IPS-20b (cell line): ENCODE results near the gene FYN.

Source experiments
- H3K27ac ChIP-seq: one replicate; pipeline ENCODE4 v1.5.1; 2013; ENCODE audit warnings: low read length
- H3K27me3 ChIP-seq: 2 replicates; pipeline ENCODE4 v1.6.1; 2013; ENCODE audit warnings: mild to moderate bottlenecking, low read length, inconsistent platforms; ENCODE audit not compliant: insufficient read depth
- H3K36me3 ChIP-seq: 2 replicates; pipeline ENCODE4 v1.6.1; 2013; ENCODE audit warnings: low read depth, mild to moderate bottlenecking, inconsistent platforms, low read length, moderate library complexity; ENCODE audit not compliant: insufficient read depth
- H3K4me1 ChIP-seq: 2 replicates; pipeline ENCODE4 v1.6.1; 2013; ENCODE audit warnings: mild to moderate bottlenecking, control low read depth, inconsistent platforms, low read length, moderate library complexity; ENCODE audit not compliant: insufficient read depth
- H3K4me3 ChIP-seq: 2 replicates; pipeline ENCODE4 v1.5.1; 2013; ENCODE audit warnings: mild to moderate bottlenecking, low read length, inconsistent platforms
- H3K9ac ChIP-seq: 2 replicates; pipeline ENCODE4 v1.6.1; 2013; ENCODE audit warnings: low read depth, mild to moderate bottlenecking, inconsistent platforms, low read length, moderate library complexity
- H3K9me3 ChIP-seq: 2 replicates; pipeline ENCODE4 v1.6.1; 2013; ENCODE audit warnings: mild to moderate bottlenecking, low read depth, low read length, inconsistent platforms; ENCODE audit not compliant: insufficient read depth

Gene FYN

DNA sequence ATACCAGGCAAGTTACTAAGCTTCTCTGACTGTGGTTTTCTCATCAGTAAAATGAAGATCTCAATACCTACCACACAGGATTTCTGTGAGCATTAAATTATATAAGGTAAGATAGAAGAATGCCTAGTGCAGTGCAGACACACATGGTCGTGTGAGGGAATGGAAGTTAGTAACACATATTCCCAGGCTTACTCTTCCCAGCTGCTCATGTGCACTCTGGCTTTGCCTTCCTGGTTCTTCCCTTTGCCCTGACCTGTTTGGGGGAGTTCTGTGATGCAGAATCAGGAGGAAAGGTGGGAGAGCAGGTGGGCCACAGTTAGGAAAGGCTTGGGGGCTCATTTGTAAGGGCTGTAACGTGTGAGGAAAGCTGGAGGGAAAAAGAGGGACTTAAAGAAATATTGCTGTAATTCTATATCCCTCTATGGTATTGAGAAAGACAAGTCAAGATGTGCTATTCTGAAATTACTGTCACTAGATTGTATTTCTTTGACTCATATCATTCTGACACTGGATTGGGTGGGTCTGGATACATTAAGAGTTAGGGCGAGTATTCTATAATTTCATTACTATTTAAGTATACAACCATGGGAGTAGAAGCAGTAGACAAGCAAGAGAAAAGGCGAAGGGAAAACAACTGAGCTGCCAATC is 47.7 kb downstream of the FYN start:
- H3K27me3 ChIP-seq = no peaks in the 10 kb centered on the region
- H3K27ac ChIP-seq = no peak overlapping the region
- no peaks in the 10 kb centered on the region for H3K4me1 ChIP-seq
- no peaks in the 10 kb centered on the region; the same call in 1 of the 2 replicates for H3K36me3 ChIP-seq
- H3K4me3 ChIP-seq = no peak overlapping the region
- H3K9ac ChIP-seq = no peak overlapping the region
- no peaks in the 10 kb centered on the region for H3K9me3 ChIP-seq

DNA sequence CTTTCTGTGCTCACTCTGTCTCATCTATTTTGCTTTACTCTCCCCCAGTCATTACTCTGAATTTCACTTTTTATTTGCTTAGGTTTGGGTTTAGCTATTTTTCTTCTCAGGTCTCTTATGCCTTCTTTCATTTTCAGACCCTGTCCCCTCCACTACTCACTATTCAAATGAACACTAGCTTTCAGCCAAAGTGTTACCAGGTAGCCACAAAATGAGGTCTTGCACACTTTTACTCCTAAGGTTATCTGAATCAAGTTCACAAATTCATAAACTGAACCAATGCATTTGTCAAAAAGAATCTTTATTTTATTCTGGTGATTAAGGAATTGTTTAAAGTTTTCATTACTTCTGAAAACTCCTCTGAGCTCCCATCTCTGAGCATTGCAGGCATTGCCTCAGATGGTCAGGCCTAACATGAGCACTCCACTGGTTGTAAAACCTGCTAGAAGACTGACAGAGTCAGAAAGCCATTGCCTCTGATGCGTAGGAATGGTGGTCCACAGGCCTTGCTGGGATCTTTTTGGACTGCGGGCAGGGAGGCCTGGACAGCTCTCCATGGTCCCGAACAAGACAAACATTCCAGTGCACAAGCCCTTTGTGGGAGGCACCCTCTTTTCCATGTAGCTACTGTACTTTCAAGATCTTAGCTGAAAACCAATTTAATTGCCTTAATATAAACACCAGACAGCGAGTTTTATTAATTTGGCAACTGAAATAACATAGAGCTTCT is 48.5 kb downstream of the FYN start:
- Histone ChIP-seq H3K27ac (no peak overlapping the region), H3K9me3 (no peaks in the 10 kb centered on the region), H3K36me3 (no peaks in the 10 kb centered on the region; the same call in 1 of the 2 replicates), H3K4me3 (no peak overlapping the region), H3K27me3 (no peaks in the 10 kb centered on the region), H3K9ac (no peak overlapping the region), H3K4me1 (no peaks in the 10 kb centered on the region)

DNA sequence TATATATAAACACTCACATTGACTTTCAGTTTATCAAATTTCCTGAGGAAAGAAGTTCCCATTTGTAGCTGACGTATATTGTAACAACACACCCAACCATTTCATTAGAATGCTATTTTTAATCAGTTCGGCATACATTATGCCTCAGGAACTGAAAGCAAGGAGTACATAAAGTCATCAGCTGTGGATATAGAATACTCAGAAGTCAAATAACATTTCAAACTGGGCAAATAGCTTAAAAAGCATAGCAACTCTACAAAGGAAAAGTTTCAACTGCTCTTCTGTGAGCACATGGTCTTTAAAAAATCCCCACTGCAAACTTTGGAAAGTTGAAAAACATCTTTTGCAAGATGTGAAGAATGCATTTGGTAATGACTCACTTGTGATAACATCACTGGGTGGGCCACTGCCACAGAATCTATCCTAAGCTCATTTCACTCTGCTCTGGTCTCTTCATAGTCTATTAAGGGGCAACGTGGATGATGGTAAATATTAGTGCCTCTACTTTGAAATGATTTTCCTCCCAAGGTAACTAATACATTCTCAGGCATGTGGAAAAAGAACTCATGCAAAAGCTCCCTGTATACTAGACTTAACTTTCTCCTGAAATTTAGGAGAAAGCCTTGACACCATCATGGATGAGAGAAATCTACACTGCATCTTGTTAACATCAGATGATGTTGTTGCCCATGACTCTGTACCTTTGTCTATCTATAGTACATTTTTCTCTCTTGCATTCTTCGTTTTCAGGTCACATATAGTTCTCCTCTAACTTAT is 49.2 kb downstream of the FYN start:
- H3K27me3 ChIP-seq = no peaks in the 10 kb centered on the region
- no peak overlapping the region for H3K9ac ChIP-seq
- no peaks in the 10 kb centered on the region; the same call in 1 of the 2 replicates for H3K36me3 ChIP-seq
- no peak overlapping the region for H3K4me3 ChIP-seq
- no peaks in the 10 kb centered on the region for H3K4me1 ChIP-seq
- no peaks in the 10 kb centered on the region for H3K9me3 ChIP-seq
- H3K27ac ChIP-seq = no peak overlapping the region

DNA sequence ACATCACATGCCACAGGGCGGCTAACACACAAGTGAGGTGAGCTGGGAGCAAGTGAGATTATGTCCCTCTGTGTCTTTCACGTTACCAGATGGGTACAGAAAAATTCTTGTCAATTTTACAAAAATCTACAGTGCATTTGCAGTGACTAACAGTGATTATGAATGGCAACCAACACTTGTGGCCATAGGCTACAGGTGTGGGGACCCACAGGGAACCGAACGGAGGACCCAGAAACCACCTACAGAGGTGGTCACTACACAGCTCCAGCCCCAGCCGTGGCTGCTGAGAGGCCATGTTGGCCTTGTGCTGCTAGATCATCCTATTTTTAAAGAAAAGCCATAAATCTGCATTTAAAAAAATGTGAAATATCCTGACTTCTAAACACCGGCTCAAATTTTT is 50.2 kb downstream of the FYN start:
- Histone ChIP-seq H3K9ac (no peak overlapping the region), H3K27me3 (no peaks in the 10 kb centered on the region), H3K4me3 (no peak overlapping the region), H3K27ac (no peak overlapping the region), H3K4me1 (no peaks in the 10 kb centered on the region), H3K36me3 (no peaks in the 10 kb centered on the region), H3K9me3 (no peaks in the 10 kb centered on the region)

DNA sequence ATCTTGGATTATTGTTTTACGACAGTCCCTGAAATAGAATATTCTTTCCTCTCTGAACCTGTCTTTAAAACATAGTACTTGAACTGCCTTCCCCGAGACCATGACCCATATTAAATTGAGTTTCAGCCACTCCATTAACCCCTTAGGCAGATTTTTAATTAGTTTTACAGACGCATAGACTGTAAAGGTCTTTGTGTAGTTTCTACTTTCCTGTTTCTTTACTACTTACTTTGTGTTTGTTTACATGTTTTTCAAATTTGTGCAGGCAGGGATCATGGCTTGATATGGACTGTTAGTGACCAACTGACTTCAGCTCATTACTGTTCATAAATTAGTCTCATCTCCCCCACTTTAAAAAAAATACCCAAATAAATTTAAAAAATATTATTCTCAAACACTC is 53.8 kb downstream of the FYN start:
- Histone ChIP-seq H3K27me3 (no peaks in the 10 kb centered on the region), H3K4me1 (no peaks in the 10 kb centered on the region), H3K36me3 (no peaks in the 10 kb centered on the region), H3K4me3 (no peak overlapping the region), H3K9me3 (no peaks in the 10 kb centered on the region), H3K27ac (no peak overlapping the region), H3K9ac (no peak overlapping the region)

DNA sequence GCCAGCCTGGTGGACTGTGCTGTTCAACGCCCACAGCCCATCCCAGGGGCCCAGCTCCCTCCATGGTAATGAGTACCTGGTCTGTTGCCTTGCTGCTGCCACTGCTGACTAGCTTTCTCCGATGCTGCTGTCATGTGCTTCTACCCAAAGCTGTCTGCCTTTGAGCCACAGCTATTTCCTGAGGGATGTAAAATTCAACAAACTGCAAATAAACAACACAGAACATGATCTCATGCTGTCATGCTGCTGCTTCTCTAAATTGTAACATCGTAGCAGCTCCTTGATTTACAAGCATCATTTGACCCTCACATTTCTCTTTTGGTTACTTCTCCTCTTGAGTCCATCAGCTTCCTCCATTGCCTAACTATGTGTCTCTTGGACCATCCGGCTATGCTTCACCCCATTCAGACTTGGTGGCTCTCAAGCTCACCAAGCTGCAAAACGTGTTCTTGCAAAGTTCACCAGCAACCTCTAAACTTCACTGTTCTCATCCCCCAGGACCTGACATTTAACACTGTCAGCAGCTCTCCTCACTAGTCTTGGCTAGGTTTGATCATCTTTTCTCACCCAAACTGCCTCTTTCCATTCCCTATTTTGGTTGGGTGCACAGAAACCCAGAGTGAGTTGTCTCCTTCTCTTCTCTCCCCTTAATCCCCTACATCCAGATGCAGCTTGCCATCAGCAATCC is 54.6 kb downstream of the FYN start:
- Histone ChIP-seq H3K36me3 (no peaks in the 10 kb centered on the region), H3K27ac (no peak overlapping the region), H3K9me3 (no peaks in the 10 kb centered on the region), H3K4me3 (no peak overlapping the region), H3K4me1 (peaks cover 3% of the 10 kb centered on the region; the same call in 1 of the 2 replicates), H3K27me3 (no peaks in the 10 kb centered on the region), H3K9ac (no peak overlapping the region)

DNA sequence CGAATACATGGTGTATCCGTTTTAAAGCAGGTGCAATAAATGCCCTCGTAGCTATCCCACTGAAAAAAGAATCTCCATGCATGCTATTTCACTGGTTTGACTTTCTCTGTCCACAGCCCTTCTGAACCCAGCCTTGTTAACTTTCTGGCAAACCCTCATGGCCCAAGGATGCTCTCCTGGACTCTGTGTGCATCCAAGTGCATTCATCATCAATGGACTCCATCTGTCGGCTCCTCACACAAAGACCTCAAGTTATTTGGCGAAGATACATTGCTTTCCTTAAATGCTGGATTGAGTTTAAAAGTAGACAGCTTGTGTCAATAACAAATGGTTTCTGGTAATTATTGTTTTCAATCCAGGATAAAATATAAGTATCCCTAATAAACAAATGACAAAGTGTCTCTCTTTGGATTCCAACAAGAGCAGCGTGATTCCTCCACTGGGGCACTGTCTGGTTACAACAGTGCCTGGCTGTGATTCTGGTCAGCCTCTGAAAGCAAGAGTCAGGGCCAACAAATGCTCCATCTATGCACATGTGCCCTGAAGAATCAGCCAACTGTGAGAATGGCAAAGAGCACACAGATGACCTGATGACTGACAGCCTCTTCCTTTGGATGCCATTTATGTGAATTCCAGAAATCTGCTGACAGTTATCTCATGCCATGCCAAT is 55.7 kb downstream of the FYN start:
- H3K9ac ChIP-seq = no peak overlapping the region
- H3K36me3 ChIP-seq = no peaks in the 10 kb centered on the region
- no peak overlapping the region for H3K27ac ChIP-seq
- no peaks in the 10 kb centered on the region for H3K27me3 ChIP-seq
- H3K4me3 ChIP-seq = no peak overlapping the region
- peaks cover 4% of the 10 kb centered on the region for H3K4me1 ChIP-seq
- no peaks in the 10 kb centered on the region for H3K9me3 ChIP-seq

DNA sequence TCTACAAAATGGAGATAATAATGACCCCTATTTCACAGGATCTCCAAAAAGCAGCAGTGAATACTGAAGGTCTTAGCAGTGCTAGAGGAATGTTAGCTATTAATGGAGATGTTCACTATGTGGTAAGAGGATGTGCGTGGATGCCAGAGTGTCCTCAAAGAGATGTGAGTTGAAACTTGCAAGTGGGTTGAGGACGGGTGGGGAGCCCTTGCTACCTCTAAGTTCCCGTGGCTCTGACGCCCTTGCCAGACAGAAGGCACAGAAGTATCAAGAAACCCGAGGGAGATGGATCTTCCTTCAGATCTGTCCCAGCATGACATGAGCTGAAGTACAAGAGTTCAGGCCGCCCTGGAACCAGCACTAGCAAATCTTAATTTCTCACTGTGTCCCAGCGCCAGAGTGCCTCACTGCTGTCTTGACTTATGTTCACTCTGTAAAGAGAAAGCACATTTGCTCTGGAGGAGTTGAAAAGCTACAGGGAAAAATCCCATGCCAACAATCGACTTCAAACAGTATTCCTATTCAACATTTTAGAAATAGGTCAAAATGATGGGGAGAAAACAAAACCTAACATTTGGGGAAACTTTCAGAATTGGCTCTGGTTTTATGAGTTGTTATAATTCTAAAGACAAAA is 59.5 kb downstream of the FYN start:
- Histone ChIP-seq H3K9ac (no peak overlapping the region), H3K27ac (no peak overlapping the region), H3K4me1 (peaks cover 4% of the 10 kb centered on the region), H3K36me3 (no peaks in the 10 kb centered on the region), H3K4me3 (no peak overlapping the region), H3K27me3 (no peaks in the 10 kb centered on the region), H3K9me3 (no peaks in the 10 kb centered on the region)

DNA sequence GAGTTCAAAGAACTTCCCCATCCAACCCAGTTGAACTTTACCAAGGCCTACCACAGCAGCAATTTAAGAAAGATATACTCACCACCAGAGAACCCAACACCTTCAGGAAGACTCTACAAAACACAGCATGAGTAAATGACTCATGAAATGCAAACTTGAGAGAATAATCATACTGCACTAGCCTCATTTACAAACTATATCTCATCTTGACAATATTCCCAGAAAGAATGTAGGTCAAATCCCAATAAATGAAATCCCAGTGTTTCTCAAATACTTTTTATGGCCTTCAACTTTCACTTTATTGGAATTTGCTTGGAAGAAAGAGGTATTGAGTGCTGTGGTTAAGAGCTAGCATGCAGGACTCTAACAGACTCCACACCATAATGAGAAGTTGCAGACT is 60.0 kb downstream of the FYN start:
- Histone ChIP-seq H3K27me3 (no peaks in the 10 kb centered on the region), H3K9ac (no peak overlapping the region), H3K9me3 (no peaks in the 10 kb centered on the region), H3K36me3 (no peaks in the 10 kb centered on the region), H3K4me1 (peaks cover 4% of the 10 kb centered on the region), H3K4me3 (no peak overlapping the region), H3K27ac (no peak overlapping the region)

DNA sequence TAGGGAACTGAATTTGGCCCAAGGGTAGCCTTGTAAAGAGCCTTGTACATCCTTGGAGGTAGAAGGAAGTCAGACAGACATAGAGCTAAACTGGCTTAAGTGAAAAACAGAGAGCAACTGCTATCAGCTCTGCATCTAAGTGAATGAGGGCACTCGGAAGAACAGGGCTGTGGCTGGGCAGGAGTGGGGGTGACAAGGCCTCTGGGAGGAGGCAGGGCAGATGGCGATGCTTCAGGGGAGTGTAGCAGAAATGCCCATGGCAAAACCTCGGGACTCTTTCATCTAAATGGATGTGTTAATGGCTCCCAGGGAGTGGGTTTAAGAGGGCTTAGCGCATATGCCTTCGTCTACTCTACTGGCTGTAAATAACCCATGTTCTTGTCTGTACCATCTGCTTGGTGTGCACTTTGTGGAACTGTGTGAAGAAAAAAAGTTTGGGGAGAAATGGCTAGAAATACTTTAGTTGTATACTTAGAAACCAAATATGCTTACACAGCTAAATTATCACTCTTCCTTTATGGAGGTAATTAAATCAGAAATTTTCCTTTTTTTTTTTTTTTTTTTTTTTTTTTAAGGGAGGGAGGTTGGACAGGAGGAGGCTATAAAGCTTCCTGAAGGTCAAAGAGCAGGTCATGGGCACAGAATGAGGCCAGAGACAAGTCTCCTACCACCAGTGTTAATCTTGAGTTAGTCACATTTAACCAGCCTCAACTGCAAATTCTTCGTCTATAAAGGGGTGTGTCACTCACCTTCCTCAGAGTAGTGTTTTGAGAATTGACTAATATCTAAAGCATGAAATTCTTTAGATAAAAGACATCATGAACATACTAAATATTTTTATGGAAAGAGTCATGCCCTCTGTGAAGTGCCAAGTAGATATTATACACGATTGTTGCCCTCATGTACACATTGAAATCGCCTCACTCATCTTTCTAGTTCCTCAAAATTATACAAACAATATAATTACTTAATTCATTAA is 60.9 kb downstream of the FYN start:
- Histone ChIP-seq H3K4me3 (no peak overlapping the region), H3K4me1 (peaks cover 4% of the 10 kb centered on the region), H3K9me3 (no peaks in the 10 kb centered on the region), H3K36me3 (no peaks in the 10 kb centered on the region), H3K27me3 (no peaks in the 10 kb centered on the region), H3K27ac (no peak overlapping the region), H3K9ac (no peak overlapping the region)
